ENCODE measurements around the gene IGSF1.

Gene IGSF1

GRCh38 chrX:131235768-131236545 lies 53.1 kb downstream of the IGSF1 start:
- Histone ChIP-seq H4K20me1 (ENCODE audit: control insufficient read depth, insufficient read depth, low read depth, low read length) (no peaks in the 10 kb centered on the region), H3K9me2 (replicated peaks; ENCODE audit: control insufficient read depth, low read length) (no peaks in the 10 kb centered on the region)

GRCh38 chrX:131227608-131228007 lies 61.5 kb downstream of the IGSF1 start:
- Histone ChIP-seq H3K4me3 (ENCODE audit: low read length) (no peak overlapping the region), H3K4me2 (ENCODE audit: low read length) (no peak overlapping the region), H3K27ac (ENCODE audit: low read depth, low read length) (no peak overlapping the region), H3K9me3 (ENCODE audit: control insufficient read depth, insufficient read depth, low read length) (no peaks in the 10 kb centered on the region), H3K36me3 (ENCODE audit: control insufficient read depth, low read length) (no peaks in the 10 kb centered on the region), H4K20me1 (ENCODE audit: control insufficient read depth, insufficient read depth, low read depth, low read length) (no peaks in the 10 kb centered on the region), H3F3A (ENCODE audit: control insufficient read depth, insufficient read depth) (no peaks in the 10 kb centered on the region), H3K79me2 (ENCODE audit: control insufficient read depth, low read length) (no peaks in the 10 kb centered on the region), H3K27me3 (ENCODE audit: control insufficient read depth, low read length) (no peaks in the 10 kb centered on the region), H3K4me1 (ENCODE audit: control insufficient read depth, low read length) (no peaks in the 10 kb centered on the region), H3K9me2 (replicated peaks; ENCODE audit: control insufficient read depth, low read length) (no peaks in the 10 kb centered on the region)
- no peak for TF ChIP-seq EZH2phosphoT487 (IDR thresholded peaks at IDR 0.05; ENCODE audit: borderline replicate concordance, low read length)
- TF ChIP-seq CTCF (IDR thresholded peaks at IDR 0.05; ENCODE audit: low read depth, low read length, poor library complexity, severe bottlenecking), result no peak

More at GRCh38 chrX:131235768-131236545, 53.1 kb downstream of the IGSF1 start:
- no peaks in the 10 kb centered on the region for H3K4me1 ChIP-seq (ENCODE audit: control insufficient read depth, low read length)
- H3K4me2 ChIP-seq (ENCODE audit: low read length), result no peak overlapping the region
- no peak overlapping the region for H3K4me3 ChIP-seq (ENCODE audit: low read length)
- no peaks in the 10 kb centered on the region for H3K9me3 ChIP-seq (ENCODE audit: control insufficient read depth, insufficient read depth, low read length)
- H3K27me3 ChIP-seq (ENCODE audit: control insufficient read depth, low read length), result no peaks in the 10 kb centered on the region
- H3F3A ChIP-seq (ENCODE audit: control insufficient read depth, insufficient read depth), result no peaks in the 10 kb centered on the region
- no peak overlapping the region for H3K27ac ChIP-seq (ENCODE audit: low read depth, low read length)
- TF ChIP-seq CTCF (IDR thresholded peaks at IDR 0.05; ENCODE audit: low read depth, low read length, poor library complexity, severe bottlenecking), result no peak
- TF ChIP-seq EZH2phosphoT487 (IDR thresholded peaks at IDR 0.05; ENCODE audit: borderline replicate concordance, low read length), result no peak
- H3K36me3 ChIP-seq (ENCODE audit: control insufficient read depth, low read length), result no peaks in the 10 kb centered on the region
- no peaks in the 10 kb centered on the region for H3K79me2 ChIP-seq (ENCODE audit: control insufficient read depth, low read length)

GRCh38 chrX:131226591-131226990 lies 62.5 kb downstream of the IGSF1 start:
- TF ChIP-seq EZH2phosphoT487 (IDR thresholded peaks at IDR 0.05; ENCODE audit: borderline replicate concordance, low read length), result no peak
- no peak for TF ChIP-seq CTCF (IDR thresholded peaks at IDR 0.05; ENCODE audit: low read depth, low read length, poor library complexity, severe bottlenecking)
- Histone ChIP-seq H3K27ac (ENCODE audit: low read depth, low read length) (no peak overlapping the region), H3K27me3 (ENCODE audit: control insufficient read depth, low read length) (no peaks in the 10 kb centered on the region), H3K4me1 (ENCODE audit: control insufficient read depth, low read length) (no peaks in the 10 kb centered on the region), H3K36me3 (ENCODE audit: control insufficient read depth, low read length) (no peaks in the 10 kb centered on the region), H3F3A (ENCODE audit: control insufficient read depth, insufficient read depth) (no peaks in the 10 kb centered on the region), H3K4me2 (ENCODE audit: low read length) (no peak overlapping the region), H3K9me2 (replicated peaks; ENCODE audit: control insufficient read depth, low read length) (no peaks in the 10 kb centered on the region), H3K4me3 (ENCODE audit: low read length) (no peak overlapping the region), H4K20me1 (ENCODE audit: control insufficient read depth, insufficient read depth, low read depth, low read length) (no peaks in the 10 kb centered on the region), H3K9me3 (ENCODE audit: control insufficient read depth, insufficient read depth, low read length) (no peaks in the 10 kb centered on the region), H3K79me2 (ENCODE audit: control insufficient read depth, low read length) (no peaks in the 10 kb centered on the region)

Data from DOHH2 (cell line).